GM10248 (cell line): ENCODE results near the gene GPR50.

ENCODE experiments used
- CTCF ChIA-PET: fragments of 300-600 bp; sonication (Branson Sonifier 250); formaldehyde crosslinking; extraction: SDS; loops from one replicate; lab custom pipeline; 2021; ENCODE audit warnings: antibody characterized with exemption; lab: Yijun Ruan, JAX
- POLR2A ChIA-PET: fragments of 350-650 bp; sonication (Branson Sonifier 250); formaldehyde crosslinking; extraction: SDS; loops from one replicate; lab custom pipeline; 2020; ENCODE audit warnings: antibody characterized with exemption; lab: Yijun Ruan, JAX
- DNase-seq: peaks from one replicate; pipeline ENCODE4 v3.0.0; 2012; ENCODE audit errors: extremely low spot score
- CTCF ChIP-seq: IDR thresholded peaks from 2 replicates; pipeline ENCODE4 v1.5.1; 2012; ENCODE audit warnings: mild to moderate bottlenecking, low read depth; ENCODE audit errors: extremely low read depth, missing control alignments, control extremely low read depth

The GPR50 gene

DNA sequence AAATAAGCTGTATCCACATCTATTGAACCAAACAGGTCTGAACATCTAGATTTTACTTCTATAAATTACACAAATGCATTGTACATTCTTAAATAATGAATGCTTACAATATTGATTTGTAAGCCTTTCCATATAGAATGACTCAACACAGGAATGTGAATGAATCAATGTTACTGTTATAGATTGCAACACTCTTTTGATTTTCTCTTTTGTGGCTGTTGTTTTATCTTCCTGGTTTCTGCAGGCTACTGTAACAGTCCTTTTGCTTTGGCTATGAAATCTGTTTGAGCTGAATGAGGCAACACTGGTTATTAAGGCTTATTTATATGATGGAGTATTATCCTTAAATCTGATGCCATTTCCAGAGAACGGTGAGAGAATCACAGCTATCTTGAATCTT, 49.5 kb downstream of the GPR50 start:
- no peak for DNase-seq
- ChIA-PET POLR2A (no interaction called here), CTCF (interaction anchor here (1.1 kb wide), 1 partner anchor 13 kb away, joined by 4 read pairs; no protein-coding TSS in a partner anchor)
- TF ChIP-seq CTCF = no peak

DNA sequence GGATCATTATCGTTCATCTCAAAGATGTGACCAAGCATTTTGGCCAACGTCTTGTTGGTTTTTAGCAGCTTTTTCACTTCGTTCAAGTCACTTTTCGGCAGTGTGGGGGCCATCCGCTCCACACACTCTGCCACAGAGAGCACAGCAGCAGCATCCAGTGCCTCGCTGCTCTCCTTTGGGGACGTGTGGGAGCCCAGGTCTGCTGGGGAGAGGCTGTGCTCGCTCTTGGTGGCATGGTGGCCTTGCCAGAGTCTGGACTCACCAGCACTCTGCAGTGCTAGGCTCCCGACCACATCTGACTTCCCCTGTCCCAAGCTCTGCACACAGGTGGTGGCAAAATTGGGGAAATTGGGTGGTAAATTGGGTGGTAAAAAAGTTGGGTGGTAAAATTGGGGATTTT, 50.6 kb downstream of the GPR50 start:
- no peak for TF ChIP-seq CTCF
- DNase-seq = no peak
- CTCF ChIA-PET = interaction anchor here (1.1 kb wide), 1 partner anchor 14 kb away, joined by 4 read pairs; no protein-coding TSS in a partner anchor
- POLR2A ChIA-PET = no interaction called here

DNA sequence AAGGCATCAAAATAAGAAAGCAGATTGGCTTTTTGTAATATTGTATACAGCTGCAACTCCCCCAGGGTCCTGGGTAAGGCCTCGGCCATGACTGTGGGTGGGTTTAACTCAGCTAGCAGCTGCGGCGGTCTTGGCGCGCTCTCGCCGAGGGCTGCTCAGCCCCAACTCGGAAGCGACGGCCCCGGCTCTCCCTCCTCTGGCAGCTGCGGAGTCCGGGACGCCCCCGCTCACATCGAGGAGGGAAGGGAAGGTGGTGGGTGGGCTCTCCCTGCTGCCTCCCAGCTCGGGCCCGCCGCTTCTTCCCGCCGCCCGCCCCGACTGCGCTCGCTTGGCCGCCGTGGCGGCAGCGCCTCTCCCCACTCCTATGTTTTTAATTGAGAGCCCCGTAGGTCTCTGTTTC, 51.2 kb downstream of the GPR50 start:
- CTCF ChIA-PET = no interaction called here
- POLR2A ChIA-PET = no interaction called here
- no peak for TF ChIP-seq CTCF
- no peak for DNase-seq

DNA sequence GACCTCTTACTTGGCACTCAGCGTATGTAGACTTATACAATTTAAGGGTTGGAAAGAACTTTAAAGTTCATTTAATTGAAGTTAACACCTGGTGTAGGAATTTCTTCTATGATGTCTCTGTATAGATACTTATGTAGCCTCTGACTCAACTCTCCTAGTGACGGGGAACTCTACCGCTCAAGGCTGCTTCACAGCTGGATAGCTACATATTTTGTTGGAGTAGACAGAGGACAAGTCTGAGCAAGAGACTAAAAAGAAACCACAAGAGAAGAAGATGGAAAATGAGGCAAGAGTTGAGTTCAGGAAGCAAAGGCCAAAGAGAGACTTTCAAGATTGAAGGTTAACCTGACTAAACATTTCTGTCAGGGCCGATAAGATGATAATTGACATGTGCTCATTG, 52.6 kb downstream of the GPR50 start:
- no peak for DNase-seq
- ChIA-PET POLR2A (no interaction called here), CTCF (no interaction called here)
- no peak for TF ChIP-seq CTCF
